Panc1 (cell line): ENCODE measurements around the gene MRGPRX2.

Experiments
- POLR2AphosphoS5 ChIP-seq: IDR thresholded peaks from 2 replicates; pipeline ENCODE4 v1.6.1; 2012; ENCODE audit warnings: mild to moderate bottlenecking, low read depth, low read length, moderate library complexity
- TCF7L2 ChIP-seq: IDR thresholded peaks from 2 replicates; pipeline ENCODE4 v1.6.1; 2011; ENCODE audit warnings: mild to moderate bottlenecking, low read depth, low read length, inconsistent platforms
- TF ChIP-seq, protein P1 (sequence below): fragments of 450-650 bp; IDR thresholded peaks from 2 replicates; pipeline ENCODE4 v1.5.1; 2017; ENCODE audit warnings: mild to moderate bottlenecking

DNA sequence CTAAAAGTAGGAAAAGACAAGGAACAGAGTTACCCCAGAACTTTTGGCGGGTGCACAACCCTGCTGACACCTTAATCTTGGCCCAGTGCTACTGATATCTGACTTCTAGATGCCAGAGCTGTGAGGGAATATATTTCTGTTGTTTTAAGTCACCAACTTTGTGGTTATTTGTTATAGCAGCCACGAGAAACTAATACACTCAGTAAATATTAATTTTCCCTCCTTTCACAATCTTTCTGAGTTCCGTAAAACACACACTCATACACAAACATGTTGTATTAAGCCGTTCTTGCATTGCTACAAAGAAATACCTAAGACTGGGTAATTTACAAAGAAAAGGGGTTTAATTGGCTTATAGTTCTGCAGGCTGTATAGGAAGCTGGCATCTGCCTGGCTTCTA is 40.4 kb upstream of the MRGPRX2 start:
- TF ChIP-seq, protein P1, sequence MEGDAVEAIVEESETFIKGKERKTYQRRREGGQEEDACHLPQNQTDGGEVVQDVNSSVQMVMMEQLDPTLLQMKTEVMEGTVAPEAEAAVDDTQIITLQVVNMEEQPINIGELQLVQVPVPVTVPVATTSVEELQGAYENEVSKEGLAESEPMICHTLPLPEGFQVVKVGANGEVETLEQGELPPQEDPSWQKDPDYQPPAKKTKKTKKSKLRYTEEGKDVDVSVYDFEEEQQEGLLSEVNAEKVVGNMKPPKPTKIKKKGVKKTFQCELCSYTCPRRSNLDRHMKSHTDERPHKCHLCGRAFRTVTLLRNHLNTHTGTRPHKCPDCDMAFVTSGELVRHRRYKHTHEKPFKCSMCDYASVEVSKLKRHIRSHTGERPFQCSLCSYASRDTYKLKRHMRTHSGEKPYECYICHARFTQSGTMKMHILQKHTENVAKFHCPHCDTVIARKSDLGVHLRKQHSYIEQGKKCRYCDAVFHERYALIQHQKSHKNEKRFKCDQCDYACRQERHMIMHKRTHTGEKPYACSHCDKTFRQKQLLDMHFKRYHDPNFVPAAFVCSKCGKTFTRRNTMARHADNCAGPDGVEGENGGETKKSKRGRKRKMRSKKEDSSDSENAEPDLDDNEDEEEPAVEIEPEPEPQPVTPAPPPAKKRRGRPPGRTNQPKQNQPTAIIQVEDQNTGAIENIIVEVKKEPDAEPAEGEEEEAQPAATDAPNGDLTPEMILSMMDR, result no peak
- TF ChIP-seq TCF7L2 (no peak), POLR2AphosphoS5 (no peak)
